CD4-positive, alpha-beta T cell (primary cell): ENCODE data around the gene TMEM45A. TPM values are rescaled to one million over a fixed set of nuclear protein-coding genes. Genes with fewer than 3 reads are reported as not detected.

Experiments
- ATAC-seq: fragments of 200-7000 bp; cut with Tn5 transposase; one replicate; pipeline ENCODE4 v1.10.0; 2022; ENCODE audit warnings: mild to moderate bottlenecking; ENCODE audit not compliant: poor library complexity
- CTCF ChIA-PET: fragments of 350-600 bp; sonication (Branson Sonifier 250); formaldehyde crosslinking; loops from one replicate; lab custom pipeline; 2021; ENCODE audit warnings: antibody characterized with exemption, inconsistent platforms; lab: Charles Lee
- POLR2A ChIA-PET: fragments of 350-600 bp; sonication (Branson Sonifier 250); formaldehyde crosslinking; loops from one replicate; lab custom pipeline; 2021; ENCODE audit warnings: antibody characterized with exemption, inconsistent platforms; lab: Charles Lee
- DNase-seq, 14 experiments: peaks; one replicate each; pipeline ENCODE4 v3.0.0-alpha.2; 2013 to 2020; ENCODE audit warnings: mixed read lengths in 2 of 14
- H3K27ac ChIP-seq, 2 donors: one replicate each; pipeline versions ENCODE4 v1.5.1 to v1.7.0; 2013; ENCODE audit warnings: low read length in 2 of 2, low read depth in 1 of 2, mild to moderate bottlenecking in 1 of 2
- H3K27me3 ChIP-seq, 2 experiments: 1 replicate in 1 of 2; 2 replicates in 1 of 2; pipeline versions ENCODE4 v1.6.1 to v1.7.0; 2013; ENCODE audit warnings: low read length in 2 of 2, control low read depth in 1 of 2, mild to moderate bottlenecking in 1 of 2, moderate library complexity in 1 of 2; ENCODE audit not compliant: insufficient read depth in 2 of 2, control insufficient read depth in 1 of 2
- H3K36me3 ChIP-seq: one replicate; pipeline ENCODE4 v1.6.1; 2013; ENCODE audit warnings: low read length, control low read depth; ENCODE audit not compliant: insufficient read depth
- H3K4me1 ChIP-seq: one replicate; pipeline ENCODE4 v1.6.1; 2013; ENCODE audit warnings: low read length, control low read depth; ENCODE audit not compliant: insufficient read depth
- H3K4me3 ChIP-seq: one replicate; pipeline ENCODE4 v1.5.1; 2013; ENCODE audit warnings: mild to moderate bottlenecking, low read length, moderate library complexity
- H3K9me3 ChIP-seq, 2 experiments: 1 replicate in 1 of 2; 2 replicates in 1 of 2; pipeline versions ENCODE4 v1.6.1 to v1.7.0; 2013; ENCODE audit warnings: low read length in 2 of 2, mild to moderate bottlenecking in 2 of 2, control low read depth in 1 of 2, moderate library complexity in 1 of 2; ENCODE audit not compliant: control insufficient read depth in 1 of 2, insufficient read depth in 1 of 2
- H3K27ac Mint-ChIP-seq: one replicate; pipeline ENCODE4 v1.8.0; 2020; ENCODE audit warnings: mixed read lengths
- H3K27me3 Mint-ChIP-seq: one replicate; pipeline ENCODE4 v1.8.0; 2021; ENCODE audit warnings: mixed read lengths
- H3K36me3 Mint-ChIP-seq: one replicate; pipeline ENCODE4 v1.8.0; 2021; ENCODE audit warnings: low read depth, mixed read lengths
- H3K4me1 Mint-ChIP-seq: one replicate; pipeline ENCODE4 v1.8.0; 2021; ENCODE audit warnings: low read depth, mixed read lengths
- H3K4me3 Mint-ChIP-seq: one replicate; pipeline ENCODE4 v1.8.0; 2020; ENCODE audit warnings: mild to moderate bottlenecking, mixed read lengths
- H3K9me3 Mint-ChIP-seq: one replicate; pipeline ENCODE4 v1.8.0; 2020; ENCODE audit warnings: mixed read lengths
- CTCF ChIP-seq: fragments of 200-600 bp; IDR thresholded peaks from one replicate; pipeline ENCODE4 v1.8.0; 2022; ENCODE audit warnings: antibody characterized with exemption, mild to moderate bottlenecking
- intact Hi-C, 2 experiments: fragments of 100-400 bp; cut with DNase I in 1 of 2; cut with micrococcal nuclease in 1 of 2; formaldehyde crosslinking; loops; one replicate each; pipeline versions ENCODE4 v1.15.1 to v1.9.0; 2023 to 2025; cut with DNase I, micrococcal nuclease
- total RNA-seq, 174 experiments: library from RNA in 2 of 174; stranded (reverse) in 2 of 174; gene quantifications; one replicate each; pipeline ENCODE4 v1.2.3 and lab custom pipeline; 2021 to 2026

TMEM45A gene
- total RNA-seq, 2 experiments from 2014 or later = 0.08 TPM; not detected in 1

- H3K27ac ChIP-seq = no peak overlapping the region
- no peak overlapping the region for H3K4me3 Mint-ChIP-seq
- H3K36me3 Mint-ChIP-seq = no peaks in the 10 kb centered on the region
- ChIA-PET CTCF (no interaction called here), POLR2A (no interaction called here)
- ATAC-seq = no peak
- H3K27ac Mint-ChIP-seq = no peak overlapping the region
- no peaks in the 10 kb centered on the region for H3K9me3 Mint-ChIP-seq
- intact Hi-C loops = no loop called here
- peaks cover 6% of the 10 kb centered on the region for H3K27me3 Mint-ChIP-seq
- H3K4me1 Mint-ChIP-seq = no peaks in the 10 kb centered on the region
- no peaks in the 10 kb centered on the region for H3K36me3 ChIP-seq
- H3K4me3 ChIP-seq = no peak overlapping the region
- no peak for DNase-seq
- H3K9me3 ChIP-seq = no peaks in the 10 kb centered on the region
- H3K4me1 ChIP-seq = no peaks in the 10 kb centered on the region
- no peaks in the 10 kb centered on the region for H3K27me3 ChIP-seq
- no peak for TF ChIP-seq CTCF
Measured at GRCh38 chr3:100554373-100554676, 61.9 kb downstream of the TMEM45A start.

- Histone ChIP-seq H3K27me3 (no peaks in the 10 kb centered on the region), H3K4me3 (no peak overlapping the region), H3K27ac (no peak overlapping the region), H3K9me3 (no peaks in the 10 kb centered on the region), H3K4me1 (no peaks in the 10 kb centered on the region), H3K36me3 (no peaks in the 10 kb centered on the region)
- H3K27ac Mint-ChIP-seq = no peak overlapping the region
- no peaks in the 10 kb centered on the region for H3K9me3 Mint-ChIP-seq
- ATAC-seq (no peak), DNase-seq (no peak)
- no peak for TF ChIP-seq CTCF
- intact Hi-C loops = no loop called here
- ChIA-PET CTCF (no interaction called here), POLR2A (no interaction called here)
- H3K27me3 Mint-ChIP-seq = peaks cover 6% of the 10 kb centered on the region
- H3K4me3 Mint-ChIP-seq = no peak overlapping the region
- H3K36me3 Mint-ChIP-seq = no peaks in the 10 kb centered on the region
- H3K4me1 Mint-ChIP-seq = no peaks in the 10 kb centered on the region
Measured at GRCh38 chr3:100556673-100557310, 64.4 kb downstream of the TMEM45A start.

GRCh38 chr3:100558233-100558632, 65.8 kb downstream of the TMEM45A start:
- H3K4me3 Mint-ChIP-seq = no peak overlapping the region
- POLR2A ChIA-PET = no interaction called here

More at GRCh38 chr3:100558233-100558632, 65.8 kb downstream of the TMEM45A start:
- CTCF ChIA-PET = no interaction called here
- no peaks in the 10 kb centered on the region for H3K27me3 ChIP-seq
- Mint-ChIP-seq H3K9me3 (no peaks in the 10 kb centered on the region), H3K27me3 (no peaks in the 10 kb centered on the region), H3K36me3 (no peaks in the 10 kb centered on the region), H3K27ac (no peak overlapping the region), H3K4me1 (no peaks in the 10 kb centered on the region)
- H3K36me3 ChIP-seq = no peaks in the 10 kb centered on the region
- no peaks in the 10 kb centered on the region for H3K4me1 ChIP-seq
- no peaks in the 10 kb centered on the region for H3K9me3 ChIP-seq
- H3K27ac ChIP-seq = no peak overlapping the region
- TF ChIP-seq CTCF = no peak
- H3K4me3 ChIP-seq = no peak overlapping the region
- ATAC-seq (no peak), DNase-seq (no peak)
- intact Hi-C loops = no loop called here
